Naive thymus-derived CD8-positive, alpha-beta T cell (primary cell): Measurements from ENCODE around the gene PGC. TPM values are rescaled to one million over a fixed set of nuclear protein-coding genes. Genes with fewer than 3 reads are reported as not detected.

Experiments
- polyA plus RNA-seq, 3 donors: library from polyadenylated mRNA; unstranded; fragments of 300-500 nt; fragmentation: Illumina TruSeq; gene quantifications; one replicate each; pipeline ENCODE4 v1.2.3, GENCODE V29; 2021
- total RNA-seq, 8 experiments: library from RNA in 2 of 8; stranded (reverse) in 2 of 8; gene quantifications; one replicate each; pipeline ENCODE4 v1.2.3 and lab custom pipeline; 2021 to 2026

PGC gene
- total and polyA plus RNA-seq, 5 experiments from 2014 or later, result not detected

Other genes starting within 250 kb of the PGC start
- 1 to 10 TPM; 3.9 to 5.1 TPM for gene FOXP4, start 201.0 kb downstream of the PGC start, total RNA-seq
- under 1 TPM; 0.07 to 0.19 (median 0.15) TPM for gene FOXP4, start 201.0 kb downstream of the PGC start, polyA plus RNA-seq
- gene MDFI, start 108.9 kb downstream of the PGC start, total RNA-seq, result not detected
- not detected for gene MDFI, start 108.9 kb downstream of the PGC start, polyA plus RNA-seq
- 10 to 100 TPM in 1 of 2 experiments, 1 to 10 TPM in 1; 9.2 to 10.8 TPM for gene TFEB, start 11.8 kb downstream of the PGC start, total RNA-seq
- gene TFEB, start 11.8 kb downstream of the PGC start, polyA plus RNA-seq, result 1 to 10 TPM; 2.6 to 9.4 (median 6.1) TPM
- 1 to 10 TPM; 7.5 to 7.6 TPM for gene FRS3, start 32.5 kb upstream of the PGC start, total RNA-seq
- gene FRS3, start 32.5 kb upstream of the PGC start, polyA plus RNA-seq, result 1 to 10 TPM in 2 of 3 donors, under 1 TPM in 1; 0.91 to 2.8 (median 2.1) TPM
- not detected for gene PRICKLE4, start 33.4 kb upstream of the PGC start, total RNA-seq
- gene PRICKLE4, start 33.4 kb upstream of the PGC start, polyA plus RNA-seq, result not detected
- gene TOMM6, start 40.3 kb upstream of the PGC start, total RNA-seq, result 100 to 1,000 TPM; 134 to 135 TPM
- gene TOMM6, start 40.3 kb upstream of the PGC start, polyA plus RNA-seq, result 100 to 1,000 TPM; 433 to 440 (median 433) TPM
- 1 to 10 TPM; 2.0 to 3.0 TPM for gene USP49, start 148.0 kb upstream of the PGC start, total RNA-seq
- gene USP49, start 148.0 kb upstream of the PGC start, polyA plus RNA-seq, result under 1 TPM; 0.34 to 0.48 (median 0.42) TPM
- 10 to 100 TPM in 1 of 2 experiments, 1 to 10 TPM in 1; 8.8 to 12.5 TPM for gene MED20, start 173.7 kb upstream of the PGC start, total RNA-seq
- 1 to 10 TPM; 2.8 to 5.1 (median 4.3) TPM for gene MED20, start 173.7 kb upstream of the PGC start, polyA plus RNA-seq
- 1 to 10 TPM; 5.3 to 7.6 TPM for gene BYSL, start 174.1 kb upstream of the PGC start, total RNA-seq
- gene BYSL, start 174.1 kb upstream of the PGC start, polyA plus RNA-seq, result 1 to 10 TPM; 3.5 to 7.5 (median 4.9) TPM
- gene CCND3, start 194.4 kb upstream of the PGC start, total RNA-seq, result 100 to 1,000 TPM; 282 to 291 TPM
- gene CCND3, start 194.4 kb upstream of the PGC start, polyA plus RNA-seq, result 100 to 1,000 TPM; 519 to 765 (median 628) TPM